Measurements from ENCODE around the gene ST7.

GRCh38 chr7:117146511-117146910 is 193.2 kb downstream of the ST7 start:
- TF ChIP-seq SUZ12 (IDR thresholded peaks at IDR 0.05; ENCODE audit: extremely low read depth, insufficient read depth, insufficient read length) (no peak), ZNF274 (IDR thresholded peaks at IDR 0.05; ENCODE audit: low read depth, low read length) (no peak)
